K562 (cell line): ENCODE measurements around the gene TBC1D1.

Source experiments
- ATF3 ChIP-seq, 2 experiments: fragments of 450-650 bp in 1 of 2; sonication (generic) in 1 of 2; formaldehyde crosslinking in 1 of 2; IDR thresholded peaks in 1 of 2; conservative IDR thresholded peaks in 1 of 2; 2 replicates each; pipeline versions ENCODE4 v1.6.1 to v1.8.1; 2016 to 2023; ENCODE audit warnings: mild to moderate bottlenecking in 2 of 2, moderate library complexity in 2 of 2, inconsistent platforms in 1 of 2, missing genetic modification reagents in 1 of 2
- HOMEZ ChIP-seq: fragments of 250-450 bp; sonication (Bioruptor Pico); IDR thresholded peaks from 2 replicates; pipeline ENCODE4 v1.4.0; 2020; ENCODE audit warnings: mild to moderate bottlenecking, moderate library complexity
- JUN ChIP-seq, 2 experiments: sonication (generic) in 1 of 2; formaldehyde crosslinking in 1 of 2; IDR thresholded peaks; 2 replicates each; pipeline versions ENCODE4 v1.6.1 to v1.8.0; 2012 to 2022; ENCODE audit warnings: borderline replicate concordance in 2 of 2, mild to moderate bottlenecking in 2 of 2, improper control_type of control experiment in 1 of 2, low read depth in 1 of 2, low read length in 1 of 2, missing genetic modification reagents in 1 of 2
- KAT7 ChIP-seq: sonication (generic); formaldehyde crosslinking; IDR thresholded peaks from 2 replicates; pipeline ENCODE4 v1.8.0; 2022; ENCODE audit warnings: missing genetic modification reagents, mild to moderate bottlenecking, borderline replicate concordance
- RFX5 ChIP-seq: IDR thresholded peaks from 2 replicates; pipeline ENCODE4 v1.6.1; 2011; ENCODE audit warnings: low read depth, mild to moderate bottlenecking, improper control_type of control experiment, low read length
- ZFX ChIP-seq: sonication (generic); formaldehyde crosslinking; IDR thresholded peaks from 2 replicates; pipeline ENCODE4 v1.8.0; 2022; ENCODE audit warnings: mild to moderate bottlenecking, missing genetic modification reagents, moderate library complexity
- TF ChIP-seq, protein P1 (sequence below): IDR thresholded peaks from 2 replicates; pipeline ENCODE4 v1.6.1; 2011; ENCODE audit not compliant: insufficient read length; ENCODE audit errors: extremely low read depth

DNA sequence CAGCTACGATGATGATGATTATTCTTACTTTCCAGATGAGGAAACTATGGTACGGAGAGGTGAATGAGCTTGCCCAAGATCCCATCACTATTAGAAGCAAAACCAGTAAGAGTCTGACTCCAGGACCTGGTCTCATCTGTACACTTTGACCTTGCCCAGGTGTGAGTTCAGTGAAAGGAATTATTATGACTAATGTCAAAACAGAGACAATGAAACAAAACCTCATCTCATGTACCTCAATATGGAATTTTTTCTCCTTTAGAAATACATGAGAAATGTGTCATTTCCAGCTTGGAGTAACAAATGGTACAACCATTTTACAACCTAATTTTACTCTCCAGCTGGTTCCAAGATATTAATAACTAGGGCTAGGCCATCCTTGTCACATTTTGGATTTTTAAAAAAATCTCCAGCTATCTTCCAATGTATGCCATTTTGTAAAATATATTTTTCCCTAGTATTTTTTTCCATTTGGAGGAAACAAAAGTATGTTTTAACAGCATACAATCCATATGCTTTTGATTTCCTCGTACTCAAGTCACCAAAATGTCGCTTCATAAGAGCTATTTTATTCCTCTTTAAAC, 283.1 kb downstream of the TBC1D1 start:
- TF ChIP-seq JUN (IDR thresholded peaks at IDR 0.05; ENCODE audit: borderline replicate concordance, low read depth, low read length) (no peak), JUN (CRISPR knock-in tag; IDR thresholded peaks at IDR 0.05; ENCODE audit: borderline replicate concordance) (no peak), HOMEZ (CRISPR knock-in tag) (no peak), RFX5 (no peak), ATF3 (IDR thresholded peaks at IDR 0.05) (no peak), ATF3 (CRISPR knock-in tag; conservative IDR thresholded peaks at IDR 0.05) (no peak), ZFX (CRISPR knock-in tag) (no peak), KAT7 (CRISPR knock-in tag) (no peak)
- TF ChIP-seq, protein P1, sequence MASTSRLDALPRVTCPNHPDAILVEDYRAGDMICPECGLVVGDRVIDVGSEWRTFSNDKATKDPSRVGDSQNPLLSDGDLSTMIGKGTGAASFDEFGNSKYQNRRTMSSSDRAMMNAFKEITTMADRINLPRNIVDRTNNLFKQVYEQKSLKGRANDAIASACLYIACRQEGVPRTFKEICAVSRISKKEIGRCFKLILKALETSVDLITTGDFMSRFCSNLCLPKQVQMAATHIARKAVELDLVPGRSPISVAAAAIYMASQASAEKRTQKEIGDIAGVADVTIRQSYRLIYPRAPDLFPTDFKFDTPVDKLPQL, result no peak
